Neuronal stem cell (in vitro differentiated cells): ENCODE measurements around the gene VPS26B.

Experiments
- DNase-seq: peaks from one replicate; pipeline ENCODE4 v3.0.0-alpha.2; 2013; ENCODE audit warnings: low spot score
- H2AFZ ChIP-seq: one replicate; pipeline ENCODE4 v1.6.1; 2013; ENCODE audit warnings: mild to moderate bottlenecking, low read length, inconsistent platforms
- H2AK5ac ChIP-seq: 2 replicates; pipeline ENCODE4 v1.6.1; 2013; ENCODE audit warnings: low read depth, mild to moderate bottlenecking, inconsistent platforms, low read length, moderate library complexity, mixed read lengths
- H2BK120ac ChIP-seq: 2 replicates; pipeline ENCODE4 v1.6.1; 2013; ENCODE audit warnings: low read depth, mild to moderate bottlenecking, inconsistent platforms, low read length, moderate library complexity, mixed read lengths
- H2BK12ac ChIP-seq: one replicate; pipeline ENCODE4 v1.6.1; 2013; ENCODE audit warnings: low read length, inconsistent platforms
- H2BK15ac ChIP-seq: 2 replicates; pipeline ENCODE4 v1.6.1; 2013; ENCODE audit warnings: mild to moderate bottlenecking, low read length, inconsistent platforms, mixed read lengths
- H2BK5ac ChIP-seq: one replicate; pipeline ENCODE4 v1.6.1; 2013; ENCODE audit warnings: inconsistent platforms, mild to moderate bottlenecking, low read length, moderate library complexity
- H3K14ac ChIP-seq: one replicate; pipeline ENCODE4 v1.6.1; 2013; ENCODE audit warnings: low read length, inconsistent platforms
- H3K18ac ChIP-seq: 2 replicates; pipeline ENCODE4 v1.6.1; 2013; ENCODE audit warnings: low read length, inconsistent platforms
- H3K23ac ChIP-seq: 2 replicates; pipeline ENCODE4 v1.6.1; 2013; ENCODE audit warnings: low read depth, mild to moderate bottlenecking, mixed read lengths, low read length, inconsistent platforms; ENCODE audit not compliant: poor library complexity
- H3K27ac ChIP-seq: replicated peaks from 3 replicates; pipeline ENCODE4 v1.5.1; 2013; ENCODE audit warnings: low read length, inconsistent platforms
- H3K27me3 ChIP-seq, 3 experiments: 2 replicates each; pipeline ENCODE4 v1.6.1; 2013; ENCODE audit warnings: low read length in 3 of 3, mild to moderate bottlenecking in 2 of 3, inconsistent platforms in 1 of 3, low read depth in 1 of 3, mixed read lengths in 1 of 3, moderate library complexity in 1 of 3; ENCODE audit not compliant: control insufficient read depth in 3 of 3, insufficient read depth in 3 of 3
- H3K36me3 ChIP-seq, 2 donors: replicated peaks in 1 of 2; 2 replicates each; pipeline ENCODE4 v1.6.1; 2013; ENCODE audit warnings: low read length in 2 of 2; ENCODE audit not compliant: control insufficient read depth in 2 of 2, insufficient read depth in 2 of 2
- H3K4ac ChIP-seq: 2 replicates; pipeline ENCODE4 v1.6.1; 2013; ENCODE audit warnings: inconsistent platforms, mild to moderate bottlenecking, low read length, moderate library complexity
- H3K4me1 ChIP-seq, 2 donors: 1 replicate in 1 of 2; 2 replicates in 1 of 2; pipeline ENCODE4 v1.6.1; 2013; ENCODE audit warnings: low read length in 2 of 2, low read depth in 1 of 2; ENCODE audit not compliant: control insufficient read depth in 2 of 2, insufficient read depth in 1 of 2
- H3K4me2 ChIP-seq: one replicate; pipeline ENCODE4 v1.6.1; 2013; ENCODE audit warnings: mild to moderate bottlenecking, low read length, inconsistent platforms; ENCODE audit not compliant: insufficient read depth, poor library complexity, severe bottlenecking
- H3K4me3 ChIP-seq, 2 donors: 2 replicates each; pipeline ENCODE4 v1.5.1; 2013; ENCODE audit warnings: low read length in 2 of 2, mild to moderate bottlenecking in 2 of 2, inconsistent platforms in 1 of 2, moderate library complexity in 1 of 2
- H3K79me1 ChIP-seq: one replicate; pipeline ENCODE4 v1.6.1; 2013; ENCODE audit warnings: low read depth, mild to moderate bottlenecking, inconsistent platforms, low read length, moderate library complexity
- H3K9ac ChIP-seq: one replicate; pipeline ENCODE4 v1.6.1; 2013; ENCODE audit warnings: mild to moderate bottlenecking, low read depth, low read length, inconsistent platforms; ENCODE audit not compliant: poor library complexity
- H3K9me3 ChIP-seq, 2 donors: replicated peaks in 1 of 2; 2 replicates each; pipeline versions ENCODE3 to v1.6.1; 2013; ENCODE audit warnings: low read length in 2 of 2, mild to moderate bottlenecking in 2 of 2, inconsistent platforms in 1 of 2, low read depth in 1 of 2, mixed read lengths in 1 of 2, moderate library complexity in 1 of 2; ENCODE audit not compliant: control insufficient read depth in 2 of 2, insufficient read depth in 1 of 2
- H4K8ac ChIP-seq: one replicate; pipeline ENCODE4 v1.6.1; 2013; ENCODE audit warnings: low read depth, mild to moderate bottlenecking, inconsistent platforms, low read length, moderate library complexity
- H4K91ac ChIP-seq: one replicate; pipeline ENCODE4 v1.6.1; 2013; ENCODE audit warnings: low read length, low read depth, mild to moderate bottlenecking, inconsistent platforms; ENCODE audit not compliant: poor library complexity
- WGBS, 2 donors: extraction: QIAGEN DNeasy Blood & Tissue Kit; methylation state at CpG; one replicate each; pipeline ENCODE4 v1.1.7; 2013; ENCODE audit warnings: missing lambda C conversion rate in 2 of 2, mixed read lengths in 1 of 2; ENCODE audit not compliant: insufficient read length in 2 of 2, insufficient replicate concordance in 1 of 2; ENCODE audit errors: extremely low coverage in 2 of 2; 5-methylcytosine and 5-hydroxymethylcytosine counted together

Gene VPS26B

DNA sequence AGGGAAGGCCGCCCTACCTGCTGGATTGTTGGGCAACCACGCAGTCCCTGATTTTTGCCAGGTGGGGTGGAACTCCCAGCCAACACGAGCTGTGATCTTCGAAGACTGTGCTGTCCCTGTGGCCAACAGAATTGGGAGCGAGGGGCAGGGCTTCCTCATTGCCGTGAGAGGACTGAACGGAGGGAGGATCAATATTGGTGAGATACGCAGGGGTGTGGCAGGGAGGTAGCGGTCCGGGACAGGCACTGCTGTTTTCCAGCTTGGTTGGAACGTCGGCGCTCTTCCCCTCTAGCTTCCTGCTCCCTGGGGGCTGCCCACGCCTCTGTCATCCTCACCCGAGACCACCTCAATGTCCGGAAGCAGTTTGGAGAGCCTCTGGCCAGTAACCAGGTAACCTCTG lies 36.5 kb downstream of the VPS26B start:
- no peak overlapping the region for H4K8ac ChIP-seq
- H3K9me3 ChIP-seq: no peaks in the 10 kb centered on the region
- H3K4me2 ChIP-seq: no peak overlapping the region
- H3K36me3 ChIP-seq: peaks cover 22 to 64% of the 10 kb centered on the region in 2 donors
- no peak for DNase-seq
- no CpG with 5 or more reads among the region's 16 CpGs for WGBS, 2 donors
- H3K23ac ChIP-seq: no peak overlapping the region
- H2BK15ac ChIP-seq: no peak overlapping the region
- no peak overlapping the region for H3K4me3 ChIP-seq
- H3K27ac ChIP-seq: no peak overlapping the region
- no peak overlapping the region for H2BK120ac ChIP-seq
- no peaks in the 10 kb centered on the region for H3K79me1 ChIP-seq
- no peaks in the 10 kb centered on the region for H3K27me3 ChIP-seq
- H4K91ac ChIP-seq: no peak overlapping the region
- H3K9ac ChIP-seq: no peak overlapping the region
- H3K4me1 ChIP-seq: no peaks in the 10 kb centered on the region
- no peak overlapping the region for H3K4ac ChIP-seq
- H3K14ac ChIP-seq: no peak overlapping the region
- H3K18ac ChIP-seq: no peak overlapping the region
- H2BK5ac ChIP-seq: no peak overlapping the region
- no peak overlapping the region for H2AK5ac ChIP-seq
- no peak overlapping the region for H2AFZ ChIP-seq
- no peak overlapping the region for H2BK12ac ChIP-seq

DNA sequence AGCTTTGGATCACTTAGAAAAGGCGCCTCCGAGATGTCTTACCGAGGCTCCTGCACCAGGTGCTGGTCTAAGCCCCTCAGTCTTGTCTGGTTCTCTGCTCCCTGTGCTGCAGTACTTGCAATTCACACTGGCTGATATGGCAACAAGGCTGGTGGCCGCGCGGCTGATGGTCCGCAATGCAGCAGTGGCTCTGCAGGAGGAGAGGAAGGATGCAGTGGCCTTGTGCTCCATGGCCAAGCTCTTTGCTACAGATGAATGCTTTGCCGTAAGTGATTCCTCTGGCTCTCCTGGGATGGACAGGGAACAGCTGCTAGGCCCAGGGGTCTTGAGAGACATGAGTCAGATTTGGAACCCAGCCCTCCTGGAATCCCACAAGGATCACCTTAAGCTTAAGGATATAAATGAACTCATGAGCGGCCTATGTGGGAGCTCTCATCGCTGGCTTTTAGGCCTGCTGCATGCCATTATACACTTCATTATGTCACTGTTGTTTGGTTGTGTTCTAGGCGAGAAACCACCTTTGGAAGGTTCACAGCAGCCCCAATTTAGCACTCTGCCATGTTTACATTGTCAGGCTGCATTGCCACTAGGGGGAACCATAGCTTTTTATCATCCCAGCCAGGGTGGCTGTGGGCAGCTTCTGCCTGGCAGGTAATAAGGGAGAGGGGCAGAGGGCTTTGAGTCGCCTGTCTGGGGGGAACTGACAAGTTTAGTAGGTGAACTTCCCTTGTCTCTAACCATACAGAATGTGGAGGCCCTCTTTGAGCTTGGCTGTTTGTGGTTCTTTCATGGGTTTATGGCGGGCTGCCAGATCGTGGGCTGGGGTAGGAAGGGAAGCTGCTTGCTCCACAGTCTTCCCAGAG lies 37.4 kb downstream of the VPS26B start:
- H3K27me3 ChIP-seq: no peaks in the 10 kb centered on the region
- no peak overlapping the region for H3K27ac ChIP-seq
- H3K9ac ChIP-seq: no peak overlapping the region
- H3K4me3 ChIP-seq: peak overlapping the region in 1 of 2 donors; percentile 20
- no peak overlapping the region for H2BK5ac ChIP-seq
- H3K4me1 ChIP-seq: no peaks in the 10 kb centered on the region
- no peak overlapping the region for H3K4ac ChIP-seq
- no peak overlapping the region for H4K8ac ChIP-seq
- no peak overlapping the region for H2AFZ ChIP-seq
- H2AK5ac ChIP-seq: no peak overlapping the region
- no peak overlapping the region for H3K14ac ChIP-seq
- no peak for DNase-seq
- no peak overlapping the region for H3K4me2 ChIP-seq
- H3K9me3 ChIP-seq: no peaks in the 10 kb centered on the region
- no peak overlapping the region for H4K91ac ChIP-seq
- no peaks in the 10 kb centered on the region for H3K79me1 ChIP-seq
- WGBS, 2 donors: no CpG with 5 or more reads among the region's 14 CpGs
- H3K23ac ChIP-seq: no peak overlapping the region
- peaks cover 22 to 57% of the 10 kb centered on the region in 2 donors for H3K36me3 ChIP-seq
- no peak overlapping the region for H2BK120ac ChIP-seq
- no peak overlapping the region for H3K18ac ChIP-seq
- H2BK12ac ChIP-seq: no peak overlapping the region
- H2BK15ac ChIP-seq: no peak overlapping the region

DNA sequence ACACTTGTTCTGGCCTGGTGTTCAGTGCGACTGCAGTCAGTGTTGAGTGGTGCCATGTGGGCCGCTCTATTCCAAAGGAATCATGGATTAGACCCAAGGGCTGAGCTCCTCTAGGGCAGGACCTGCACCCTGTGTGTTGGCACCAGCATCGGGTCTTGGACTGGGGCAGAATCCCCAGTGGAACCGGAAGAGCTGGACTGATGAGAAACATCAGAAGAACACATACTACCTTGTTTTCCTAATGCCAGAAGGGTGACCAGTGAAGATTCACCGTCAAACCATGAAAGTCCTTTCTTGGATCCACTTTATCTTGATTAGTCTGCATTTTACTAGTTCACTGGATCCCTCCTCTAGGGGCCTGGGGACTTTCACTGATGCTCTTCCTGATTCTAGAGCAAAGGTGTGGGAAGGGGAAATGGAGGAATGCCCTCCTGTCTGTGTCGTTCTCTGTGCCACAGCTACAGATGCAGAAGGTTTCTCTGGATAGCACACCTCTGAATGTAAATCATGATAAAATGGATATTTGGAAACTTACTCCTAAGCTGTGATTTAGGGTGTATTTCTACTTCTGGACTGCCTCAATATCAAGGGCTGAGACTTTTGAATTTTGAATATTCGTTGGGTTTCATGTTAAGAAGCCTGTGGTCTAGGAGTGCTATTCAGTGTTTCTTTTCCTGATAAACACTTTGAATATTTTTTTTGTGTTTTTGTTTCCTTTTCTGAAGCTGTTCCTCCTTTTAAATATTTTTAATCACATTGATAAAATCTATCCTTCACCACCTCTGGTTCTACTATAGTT lies 40.7 kb downstream of the VPS26B start:
- no peak overlapping the region for H2BK15ac ChIP-seq
- no peak overlapping the region for H2BK12ac ChIP-seq
- H2BK5ac ChIP-seq: no peak overlapping the region
- no peak overlapping the region for H4K91ac ChIP-seq
- no peak overlapping the region for H3K4ac ChIP-seq
- H2AK5ac ChIP-seq: no peak overlapping the region
- no peak overlapping the region for H4K8ac ChIP-seq
- no peak overlapping the region for H2BK120ac ChIP-seq
- no peak overlapping the region for H3K9ac ChIP-seq
- no peak for DNase-seq
- H3K23ac ChIP-seq: no peak overlapping the region
- H2AFZ ChIP-seq: no peak overlapping the region
- no CpG with 5 or more reads among the region's 7 CpGs for WGBS, 2 donors
- no peak overlapping the region for H3K4me2 ChIP-seq
- H3K4me3 ChIP-seq: no peak overlapping the region
- no peak overlapping the region for H3K27ac ChIP-seq
- no peaks in the 10 kb centered on the region for H3K9me3 ChIP-seq
- peaks cover 5 to 6% of the 10 kb centered on the region in 2 donors for H3K4me1 ChIP-seq
- H3K14ac ChIP-seq: no peak overlapping the region
- H3K79me1 ChIP-seq: no peaks in the 10 kb centered on the region
- no peak overlapping the region for H3K18ac ChIP-seq
- peaks cover 16 to 33% of the 10 kb centered on the region in 2 donors for H3K36me3 ChIP-seq
- H3K27me3 ChIP-seq: no peaks in the 10 kb centered on the region

DNA sequence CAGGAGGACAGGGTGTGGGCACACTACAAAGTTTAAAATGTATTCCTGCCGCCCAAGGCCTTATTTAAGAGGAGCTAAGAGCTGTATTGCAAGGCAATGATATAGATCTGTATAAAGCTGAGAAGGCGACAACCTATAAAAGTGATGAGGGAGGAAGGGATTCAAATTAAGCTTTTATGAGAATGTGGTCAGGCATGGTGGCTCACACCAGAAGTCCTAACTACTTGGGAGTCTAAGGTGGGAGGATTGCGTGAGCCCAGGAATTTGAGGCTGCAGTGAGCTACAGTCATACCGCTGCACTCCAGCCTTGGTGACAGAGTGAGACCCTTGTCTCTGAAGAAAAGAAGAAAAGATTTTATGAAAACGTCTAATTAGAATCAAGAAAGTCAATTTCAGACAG lies 42.0 kb downstream of the VPS26B start:
- Histone ChIP-seq H3K27me3 (peaks cover 0 to 8% (median 1%) of the 10 kb centered on the region in 3 experiments), H3K9me3 (no peaks in the 10 kb centered on the region), H3K36me3 (peaks cover 10 to 22% of the 10 kb centered on the region in 2 donors), H2BK120ac (no peak overlapping the region), H3K4me1 (peaks cover 5 to 6% of the 10 kb centered on the region in 2 donors), H4K91ac (no peak overlapping the region), H2BK12ac (no peak overlapping the region), H3K23ac (no peak overlapping the region), H3K27ac (no peak overlapping the region), H4K8ac (no peak overlapping the region), H2BK15ac (no peak overlapping the region), H3K4ac (no peak overlapping the region), H3K14ac (no peak overlapping the region), H3K4me3 (no peak overlapping the region), H2AFZ (no peak overlapping the region), H3K79me1 (no peaks in the 10 kb centered on the region), H2BK5ac (no peak overlapping the region), H3K9ac (no peak overlapping the region), H3K18ac (no peak overlapping the region), H3K4me2 (no peak overlapping the region), H2AK5ac (no peak overlapping the region)
- DNase-seq: no peak
- WGBS, 2 donors: no CpG with 5 or more reads among the region's 5 CpGs
